Measurements from ENCODE around the gene SDF2L1. TPM values are rescaled to one million over a fixed set of nuclear protein-coding genes. Genes with fewer than 3 reads are reported as not detected.

SDF2L1 gene
- total and polyA plus RNA-seq, 9 of the 15 experiments (the other 6 are each of a cell fraction or from before 2014, with no cell fraction given), result 15.1 to 989 (median 124) TPM

- peak; percentile 93 for TF ChIP-seq MYC (IDR thresholded peaks at IDR 0.05; ENCODE audit: low read depth, low read length)
- no peak for TF ChIP-seq MYC (CRISPR knock-in tag; IDR thresholded peaks at IDR 0.05; ENCODE audit: borderline replicate concordance, low read depth)
- TF ChIP-seq KDM1A (IDR thresholded peaks at IDR 0.05), result no peak
- TF ChIP-seq ARID4B (CRISPR knock-in tag; IDR thresholded peaks at IDR 0.05), result no peak
- TF ChIP-seq JUN (IDR thresholded peaks at IDR 0.05; ENCODE audit: borderline replicate concordance, low read depth, low read length), result 0 out of 2 replicates have a peak, but pooled peaks have one; percentile 53
- no peak for TF ChIP-seq JUN (CRISPR knock-in tag; IDR thresholded peaks at IDR 0.05; ENCODE audit: borderline replicate concordance)
- TF ChIP-seq USF2 (CRISPR knock-in tag; IDR thresholded peaks at IDR 0.05), result no peak
- no peak for TF ChIP-seq ZNF224 (CRISPR knock-in tag; IDR thresholded peaks at IDR 0.05)
- peak; percentile 40; the same call in 1 of the 2 replicates for TF ChIP-seq MAFK (IDR thresholded peaks at IDR 0.05; ENCODE audit: low read length)
- TF ChIP-seq ZNF699 (CRISPR knock-in tag; IDR thresholded peaks at IDR 0.05; ENCODE audit: insufficient replicate concordance), result no peak
- no peak for TF ChIP-seq CTCFL (IDR thresholded peaks at IDR 0.05; ENCODE audit: borderline replicate concordance, insufficient read depth, low read depth, low read length, poor library complexity, severe bottlenecking)
- TF ChIP-seq BDP1 (IDR thresholded peaks at IDR 0.05; ENCODE audit: insufficient read depth, insufficient read length), result no peak
- TF ChIP-seq ZNF121 (CRISPR knock-in tag; conservative IDR thresholded peaks at IDR 0.05), result no peak
- no peak for TF ChIP-seq ZBTB12 (CRISPR knock-in tag; IDR thresholded peaks at IDR 0.05)
- no peak for TF ChIP-seq HDAC1 (IDR thresholded peaks at IDR 0.05)
- no peak for TF ChIP-seq ZNF561 (CRISPR knock-in tag; conservative IDR thresholded peaks at IDR 0.05)
These were observed 13.5 kb upstream of the SDF2L1 start (continued) for GRCh38 chr22:21628386-21629254.
